ENCODE data around the gene ZDHHC11B.
"Not testable (repeated sequence)": the region's sequence is repeated elsewhere in the genome, so short reads cannot be mapped to it uniquely, and the experiment has no call there.

DNA sequence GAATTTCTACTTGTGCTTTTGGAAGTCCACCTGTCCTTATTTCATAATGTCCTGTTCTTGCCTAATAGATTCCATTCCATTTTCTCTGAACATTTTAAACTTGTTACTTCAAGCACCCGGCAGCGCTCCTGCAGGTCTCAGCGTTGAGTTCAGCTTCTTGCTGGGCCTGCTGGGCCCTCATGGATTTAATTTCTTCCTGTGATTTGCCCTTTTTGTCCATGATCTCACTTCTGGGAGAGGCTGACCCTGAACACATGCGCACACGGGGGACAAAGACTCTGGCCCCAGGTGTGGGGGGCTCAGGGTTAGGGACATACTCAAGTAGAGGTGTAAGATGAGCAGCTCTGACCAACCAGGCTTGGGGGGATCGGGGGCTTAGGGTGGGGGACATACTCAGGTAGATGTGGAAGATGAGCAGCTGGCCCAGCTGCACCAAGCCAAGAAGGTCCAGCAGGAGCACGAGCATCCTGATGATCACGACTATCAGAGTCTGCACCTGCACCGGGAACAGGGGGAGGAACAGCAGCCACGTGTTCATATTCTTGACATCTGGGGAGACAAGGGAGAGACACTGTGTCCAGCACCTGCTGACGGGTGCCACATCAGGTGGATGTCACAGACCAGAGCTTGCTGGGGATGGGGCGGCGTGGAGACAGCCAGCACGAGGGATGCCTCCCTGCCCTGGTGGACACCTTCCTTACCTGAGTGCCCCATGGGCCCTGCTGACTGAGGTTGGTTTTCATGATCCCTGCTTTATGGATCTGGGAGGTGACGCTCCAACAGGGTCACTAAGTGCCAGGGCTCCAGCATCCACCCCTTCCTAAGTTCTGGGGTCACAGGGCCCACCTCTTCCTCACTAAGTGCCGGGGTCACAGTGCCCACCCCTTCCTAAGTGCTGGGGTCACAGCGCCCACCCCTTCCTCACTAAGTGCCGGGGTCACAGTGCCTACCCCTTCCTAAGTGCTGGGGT, 36.2 kb downstream of the ZDHHC11B start:
- TF ChIP-seq POLR2A (IDR thresholded peaks at IDR 0.05; ENCODE audit: low read length); GATA1 (IDR thresholded peaks at IDR 0.05; ENCODE audit: low read depth, low read length): not testable (repeated sequence)

Measured in erythroblast (primary cell).